Measurements from ENCODE around the gene VWC2. TPM values are rescaled to one million over a fixed set of nuclear protein-coding genes. Genes with fewer than 3 reads are reported as not detected.

Gene VWC2
- total and polyA plus RNA-seq, 2 of the 8 experiments (the other 6 are each of a cell fraction or from before 2014, with no cell fraction given): 0.24 to 0.30 TPM

- no peak for TF ChIP-seq CHD7 (IDR thresholded peaks at IDR 0.05; ENCODE audit: insufficient replicate concordance, low read length)
- TF ChIP-seq KDM5A (IDR thresholded peaks at IDR 0.05; ENCODE audit: low read length): no peak
- no peak for TF ChIP-seq MAX (IDR thresholded peaks at IDR 0.05)
- TF ChIP-seq CBX8 (IDR thresholded peaks at IDR 0.05; ENCODE audit: borderline replicate concordance, low read depth, low read length): no peak
- no peak for TF ChIP-seq EZH2 (IDR thresholded peaks at IDR 0.05; ENCODE audit: low read depth, low read length, severe bottlenecking)
- no peak for TF ChIP-seq TAF1 (IDR thresholded peaks at IDR 0.05; ENCODE audit: low read depth, low read length)
- TF ChIP-seq ZNF274 (IDR thresholded peaks at IDR 0.05; ENCODE audit: borderline replicate concordance, extremely low read depth, low read length): no peak
- TF ChIP-seq BCL11A (IDR thresholded peaks at IDR 0.05; ENCODE audit: low read depth in 2 of 2, low read length in 2 of 2): no peak
- no peak for TF ChIP-seq RBBP5 (IDR thresholded peaks at IDR 0.05; ENCODE audit: borderline replicate concordance, low read depth, low read length)
- no peak for TF ChIP-seq CBX5 (IDR thresholded peaks at IDR 0.05; ENCODE audit: low read depth, low read length)
- no peak for TF ChIP-seq CHD2 (IDR thresholded peaks at IDR 0.05; ENCODE audit: low read length)
- no peak for TF ChIP-seq TCF12 (IDR thresholded peaks at IDR 0.05; ENCODE audit: low read depth, low read length)
Observed at GRCh38 chr7:49800031-49800430, 26.6 kb downstream of the VWC2 start (continued).

All from H1 (cell line).